ENCODE results near the gene ANKRD29. TPM values are rescaled to one million over a fixed set of nuclear protein-coding genes. Genes with fewer than 3 reads are reported as not detected.

ANKRD29 gene
- total RNA-seq, 1 experiment from 2014 or later = 2.4 TPM

GRCh38 chr18:23588836-23589560 lies 73.7 kb downstream of the ANKRD29 start:
- CTCF ChIA-PET = interaction anchor here (0.5 to 2.7 kb wide), 10 partner anchors 10 to 557 kb away, joined by 3 to 26 read pairs (median 4); no protein-coding TSS in a partner anchor
- H3K4me1 Mint-ChIP-seq (ENCODE audit: insufficient read depth, unreplicated experiment) = peaks cover 12% of the 10 kb centered on the region

GRCh38 chr18:23587220-23587642 lies 75.5 kb downstream of the ANKRD29 start:
- intact Hi-C loops (cut with micrococcal nuclease) = loop anchor here (1.0 to 10.0 kb wide), 4 partner anchors 40 to 452 kb away; partner anchors contain the start of gene CABLES1
- no peak for TF ChIP-seq CTCF (IDR thresholded peaks at IDR 0.05; ENCODE audit: unreplicated experiment)
- no peaks in the 10 kb centered on the region for H3K27me3 Mint-ChIP-seq (ENCODE audit: insufficient read depth, unreplicated experiment)
- H3K4me3 Mint-ChIP-seq (ENCODE audit: unreplicated experiment) = peak overlapping the region; percentile 84
- no peaks in the 10 kb centered on the region for H3K9me3 Mint-ChIP-seq (ENCODE audit: unreplicated experiment)
- H3K36me3 Mint-ChIP-seq (ENCODE audit: insufficient read depth, unreplicated experiment) = peaks cover 17% of the 10 kb centered on the region
- TSS peak; percentile 36 for BruUV-seq (replicated peaks)
- CTCF ChIA-PET = interaction anchor here (0.6 to 2.7 kb wide), 14 partner anchors 15 to 226 kb away, joined by 3 to 26 read pairs (median 4); partner anchors contain the start of gene RMC1
- H3K4me1 Mint-ChIP-seq (ENCODE audit: insufficient read depth, unreplicated experiment) = peaks cover 13% of the 10 kb centered on the region
- POLR2A ChIA-PET = interaction anchor here (0.6 to 3.9 kb wide), 7 partner anchors 14 to 165 kb away, joined by 3 to 29 read pairs (median 3); partner anchors contain the start of gene RIOK3
- peak overlapping the region; percentile 98 for H3K27ac Mint-ChIP-seq (ENCODE audit: low read depth, unreplicated experiment)
- DNase-seq (ENCODE audit: unreplicated experiment) = no peak

More at GRCh38 chr18:23588836-23589560, 73.7 kb downstream of the ANKRD29 start:
- intact Hi-C loops (cut with micrococcal nuclease) = loop anchor here (5.0 to 10.0 kb wide), 2 partner anchors 42 to 454 kb away; partner anchors contain the start of gene CABLES1
- peak overlapping the region; percentile 64 for H3K27ac Mint-ChIP-seq (ENCODE audit: low read depth, unreplicated experiment)
- H3K9me3 Mint-ChIP-seq (ENCODE audit: unreplicated experiment) = no peaks in the 10 kb centered on the region
- no peak for TF ChIP-seq CTCF (IDR thresholded peaks at IDR 0.05; ENCODE audit: unreplicated experiment)
- no peaks in the 10 kb centered on the region for H3K27me3 Mint-ChIP-seq (ENCODE audit: insufficient read depth, unreplicated experiment)
- BruUV-seq (replicated peaks) = no TSS peak
- H3K4me3 Mint-ChIP-seq (ENCODE audit: unreplicated experiment) = peak overlapping the region; percentile 21
- POLR2A ChIA-PET = interaction anchor here (0.6 to 2.5 kb wide), 4 partner anchors 14 to 611 kb away, joined by 3 to 15 read pairs (median 3); no protein-coding TSS in a partner anchor
- H3K36me3 Mint-ChIP-seq (ENCODE audit: insufficient read depth, unreplicated experiment) = peaks cover 6% of the 10 kb centered on the region
- DNase-seq (ENCODE audit: unreplicated experiment) = peak; percentile 81

- peak; percentile 90 for TF ChIP-seq CTCF (IDR thresholded peaks at IDR 0.05; ENCODE audit: unreplicated experiment)
- Mint-ChIP-seq H3K9me3 (ENCODE audit: unreplicated experiment) (no peaks in the 10 kb centered on the region), H3K27ac (ENCODE audit: low read depth, unreplicated experiment) (peak within 1 kb of the TSS; percentile 98), H3K4me1 (ENCODE audit: insufficient read depth, unreplicated experiment) (peaks cover 13% of the 10 kb centered on the region), H3K36me3 (ENCODE audit: insufficient read depth, unreplicated experiment) (peaks cover 19% of the 10 kb centered on the region), H3K4me3 (ENCODE audit: unreplicated experiment) (peak within 1 kb of the TSS; percentile 84), H3K27me3 (ENCODE audit: insufficient read depth, unreplicated experiment) (no peaks in the 10 kb centered on the region)
- no TSS peak for BruUV-seq (replicated peaks)
- intact Hi-C loops (cut with micrococcal nuclease) = loop anchor here (1.0 to 10.0 kb wide), 5 partner anchors 39 to 452 kb away; partner anchors contain the start of gene CABLES1
- peak; percentile 93 for DNase-seq (ENCODE audit: unreplicated experiment)
- ChIA-PET POLR2A (interaction anchor here (0.6 to 3.9 kb wide), 29 partner anchors 10 to 1598 kb away, joined by 3 to 35 read pairs (median 4); partner anchors contain the start of genes LAMA3, RIOK3 and RMC1), CTCF (interaction anchor here (0.6 to 2.7 kb wide), 9 partner anchors 16 to 565 kb away, joined by 3 to 26 read pairs (median 3); no protein-coding TSS in a partner anchor)
Observed at GRCh38 chr18:23586249-23587196, 76.2 kb downstream of the ANKRD29 start, which contains the start of gene NPC1. Gene NPC1, minus strand, starts transcription at chr18:23586506. Its CDS starts 163 bp downstream, at chr18:23586343.

Measured in MCF 10A (cell line).